Stimulated activated CD4-positive, alpha-beta T cell treated with anti-CD3 and anti-CD28 coated beads, Interleukin-4, amount 100 ng/mL, for 24 hours (primary cell): Measurements from ENCODE around the gene ARFGAP1.
"Not testable (repeated sequence)": the region's sequence is repeated elsewhere in the genome, so short reads cannot be mapped to it uniquely, and the experiment has no call there.

ENCODE experiments used
- DNase-seq: peaks from one replicate; pipeline ENCODE4 v3.0.0-alpha.2; 2020

ARFGAP1 gene

DNA sequence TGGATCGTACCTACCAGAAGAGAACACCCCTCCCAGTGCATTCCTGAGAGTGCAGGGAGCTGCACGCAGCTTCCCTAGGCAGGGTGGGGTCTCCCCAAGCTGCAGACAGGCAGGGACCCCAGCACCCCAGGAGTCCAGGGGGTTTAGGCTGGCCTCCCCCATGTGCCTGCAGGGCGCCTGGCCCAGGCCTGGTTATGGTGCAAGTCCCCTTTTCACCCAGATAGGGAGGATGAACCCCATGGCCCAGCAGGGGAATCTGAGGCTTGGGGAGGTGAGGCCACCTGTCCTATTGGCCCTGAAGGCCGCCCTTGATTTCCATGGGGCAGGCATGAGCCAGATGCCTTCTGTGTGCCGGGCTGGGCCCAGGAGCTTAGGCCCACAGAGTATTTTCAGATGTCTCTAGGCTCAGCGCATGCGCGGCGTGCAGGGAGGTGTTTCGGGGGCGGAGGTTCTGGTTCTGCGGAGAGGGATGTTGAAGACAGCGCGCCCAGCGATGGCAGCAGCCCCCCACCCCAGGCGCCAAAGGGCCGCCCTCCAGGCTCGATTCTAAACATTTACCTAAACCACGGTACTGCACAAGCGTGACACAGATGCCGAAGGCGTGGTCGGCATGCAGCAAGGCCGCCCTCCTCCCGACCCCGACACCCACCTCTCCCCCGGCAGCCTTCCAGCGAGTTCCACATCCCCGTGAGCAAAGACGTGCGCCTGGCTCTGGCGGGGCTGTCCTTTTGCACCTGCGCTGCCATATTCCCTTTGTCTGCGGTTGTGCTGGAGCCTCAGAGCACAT lies 49.7 kb downstream of the ARFGAP1 start:
- no peak for DNase-seq

DNA sequence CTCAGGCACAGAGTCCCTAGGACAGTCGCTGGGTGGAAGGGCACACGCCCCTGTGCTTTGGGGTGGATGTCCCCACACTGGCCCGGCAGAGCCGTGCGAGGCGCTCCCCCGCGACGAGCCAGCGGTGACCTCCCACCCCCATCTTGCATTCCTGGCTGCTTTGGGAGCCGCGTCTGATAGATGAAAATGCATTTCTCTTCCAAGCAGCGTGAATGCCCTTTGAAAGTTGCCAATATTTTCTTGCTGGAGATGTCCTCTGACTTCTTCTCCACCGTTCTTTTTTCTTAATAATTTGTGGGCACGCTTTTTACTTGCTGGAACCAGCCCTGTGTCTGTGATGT lies 50.3 kb downstream of the ARFGAP1 start:
- no peak for DNase-seq

DNA sequence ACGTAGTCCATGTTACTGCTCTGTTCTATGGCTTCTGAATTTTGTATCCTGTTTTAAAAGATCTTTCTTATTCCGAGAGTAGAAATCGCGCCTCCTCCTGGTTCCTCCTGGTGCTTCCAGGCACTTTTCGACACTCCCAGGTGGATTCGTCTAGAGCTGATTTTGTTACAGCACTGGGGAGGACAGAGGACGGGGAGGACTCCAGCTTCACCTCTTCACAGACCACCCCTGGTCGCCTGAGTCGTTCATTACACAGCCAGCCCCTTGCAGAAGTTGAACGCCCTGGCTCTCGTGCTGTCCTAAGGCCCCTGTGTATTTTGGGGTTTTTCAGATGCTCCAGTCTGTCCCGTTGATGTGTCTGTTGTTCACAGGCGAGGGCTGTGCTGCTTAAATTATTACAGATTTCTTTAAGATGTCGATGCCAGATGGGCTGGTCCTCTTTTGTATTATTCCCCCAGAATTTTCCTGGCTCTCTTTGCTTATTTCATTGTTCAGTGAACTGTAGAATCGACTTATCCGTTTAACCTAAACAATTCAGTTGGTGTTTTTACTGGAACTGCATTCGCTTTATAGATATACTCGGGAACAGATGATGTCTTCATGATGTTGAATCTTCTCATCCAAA lies 50.9 kb downstream of the ARFGAP1 start:
- no peak for DNase-seq

DNA sequence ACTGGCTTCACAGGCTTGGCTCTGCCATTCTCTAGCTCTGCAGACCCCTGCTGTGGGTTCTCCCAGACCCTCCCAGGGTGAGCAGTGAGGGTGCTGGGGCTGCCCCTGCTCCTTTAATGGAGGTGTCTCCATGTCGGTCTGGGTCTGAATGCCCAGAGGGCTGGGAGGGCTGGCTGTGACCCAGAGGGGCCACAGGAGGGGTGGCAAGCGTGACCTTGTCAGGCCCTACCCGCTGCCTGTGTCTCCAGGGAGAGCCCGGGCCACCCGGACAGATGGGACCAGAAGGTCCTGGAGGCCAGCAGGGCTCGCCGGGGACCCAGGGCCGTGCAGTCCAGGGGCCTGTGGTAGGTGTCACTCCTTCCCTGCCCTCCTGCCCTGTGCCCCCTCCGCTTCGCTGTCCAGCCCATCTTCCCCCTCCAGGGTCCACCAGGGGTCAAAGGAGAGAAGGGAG lies 52.4 kb downstream of the ARFGAP1 start:
- no peak for DNase-seq

DNA sequence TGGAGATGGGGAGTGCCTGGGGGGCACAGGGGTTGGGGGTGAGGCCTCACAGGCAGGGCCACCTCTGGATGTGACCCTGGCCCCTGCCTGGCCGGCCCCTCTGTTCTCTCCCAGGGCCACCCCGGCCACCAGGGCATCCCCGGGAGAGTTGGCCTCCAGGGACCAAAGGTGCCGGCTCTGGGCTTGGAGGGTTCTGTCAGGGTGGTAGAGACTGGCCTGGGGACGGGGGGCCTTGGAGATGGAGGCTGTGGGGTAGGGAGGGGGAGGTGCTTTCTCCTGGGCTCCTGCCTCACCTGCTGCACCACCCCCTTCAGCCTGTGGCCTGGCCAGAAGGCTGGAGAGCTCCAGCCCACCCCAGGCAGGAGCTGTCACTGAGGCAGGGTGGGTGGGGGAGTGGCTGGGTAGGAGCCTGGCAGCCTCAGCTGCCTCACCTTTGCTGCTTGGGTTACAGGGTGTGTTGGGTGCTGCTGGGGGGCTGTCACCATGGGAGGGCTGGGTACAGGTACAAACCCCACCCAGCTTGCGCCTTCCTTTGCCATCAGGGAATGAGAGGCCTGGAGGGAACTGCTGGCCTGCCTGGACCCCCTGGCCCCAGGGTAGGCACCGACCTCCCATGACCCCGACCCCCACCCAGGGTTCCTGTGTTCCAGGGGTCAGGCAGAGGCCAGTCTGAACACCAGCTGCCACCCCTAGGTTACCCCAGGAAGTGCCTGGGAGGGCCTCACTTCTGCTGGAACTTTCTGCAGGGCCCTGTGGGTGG lies 53.1 kb downstream of the ARFGAP1 start:
- DNase-seq: no peak

DNA sequence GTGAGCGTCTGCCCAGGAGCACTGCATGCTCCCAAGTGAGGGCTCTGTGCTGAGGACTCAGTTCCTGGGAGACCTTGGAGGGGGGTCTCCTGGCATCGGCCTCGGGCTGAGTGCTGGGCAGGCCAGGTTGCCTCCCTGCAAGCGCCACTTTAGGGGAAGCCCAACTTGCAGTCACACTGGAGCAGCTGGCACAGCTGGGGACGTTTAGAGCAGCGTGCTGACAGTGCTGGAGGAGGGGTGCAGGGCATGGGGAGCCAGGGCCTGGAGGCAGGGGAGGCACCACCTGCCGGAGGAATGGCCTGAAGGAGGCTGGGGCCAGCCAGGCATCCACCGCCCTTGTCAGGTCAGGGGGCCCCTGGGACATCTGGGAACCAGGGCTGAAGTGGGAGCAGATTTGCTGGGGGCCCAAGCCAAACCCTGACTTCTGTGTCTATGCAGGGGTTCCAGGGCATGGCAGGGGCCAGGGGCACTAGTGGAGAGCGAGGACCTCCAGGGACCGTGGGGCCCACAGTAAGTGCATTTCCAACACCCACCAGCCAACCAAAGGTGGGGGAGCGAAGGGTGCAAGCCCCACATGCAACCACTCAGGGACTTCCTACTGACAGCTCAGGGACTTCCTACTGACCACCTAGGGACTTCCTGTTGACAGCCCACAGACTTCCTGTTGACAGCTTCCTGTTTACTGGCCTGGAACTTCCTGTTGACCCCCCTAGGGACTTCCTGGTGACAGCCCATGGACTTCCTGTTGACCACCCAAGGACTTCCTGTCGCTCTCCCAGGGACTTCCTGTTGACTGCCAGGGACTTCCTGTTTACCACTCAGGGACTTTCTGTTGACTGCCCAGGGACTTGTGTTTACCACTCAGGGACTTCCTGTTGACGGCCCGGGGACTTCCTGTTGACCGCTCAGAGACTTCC lies 54.0 kb downstream of the ARFGAP1 start:
- DNase-seq: no peak

DNA sequence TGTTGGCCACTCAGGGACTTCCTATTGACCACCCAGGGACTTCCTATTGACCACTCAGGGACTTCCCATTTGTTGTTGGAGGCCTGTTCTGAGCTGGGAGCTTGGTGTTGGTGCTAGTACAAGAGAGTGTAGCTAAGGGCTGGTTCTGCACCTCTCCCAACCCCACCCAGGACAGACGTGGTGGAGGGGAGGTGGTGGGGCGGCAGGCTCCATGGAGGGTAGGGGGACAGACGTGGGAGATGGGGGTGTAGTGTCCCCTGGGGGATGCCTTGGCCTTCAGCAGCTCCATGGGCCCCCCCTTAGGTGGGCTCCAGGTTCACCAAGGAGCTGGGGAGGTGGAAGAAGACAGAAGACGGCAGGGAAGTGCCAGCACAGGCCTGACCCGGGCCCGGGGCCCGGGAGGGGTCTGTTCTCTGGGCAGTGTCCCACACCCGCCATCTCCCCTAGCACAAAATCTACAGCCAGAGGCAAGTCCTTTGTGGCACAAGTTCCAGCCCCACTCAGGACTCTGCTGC lies 54.7 kb downstream of the ARFGAP1 start:
- no peak for DNase-seq

DNA sequence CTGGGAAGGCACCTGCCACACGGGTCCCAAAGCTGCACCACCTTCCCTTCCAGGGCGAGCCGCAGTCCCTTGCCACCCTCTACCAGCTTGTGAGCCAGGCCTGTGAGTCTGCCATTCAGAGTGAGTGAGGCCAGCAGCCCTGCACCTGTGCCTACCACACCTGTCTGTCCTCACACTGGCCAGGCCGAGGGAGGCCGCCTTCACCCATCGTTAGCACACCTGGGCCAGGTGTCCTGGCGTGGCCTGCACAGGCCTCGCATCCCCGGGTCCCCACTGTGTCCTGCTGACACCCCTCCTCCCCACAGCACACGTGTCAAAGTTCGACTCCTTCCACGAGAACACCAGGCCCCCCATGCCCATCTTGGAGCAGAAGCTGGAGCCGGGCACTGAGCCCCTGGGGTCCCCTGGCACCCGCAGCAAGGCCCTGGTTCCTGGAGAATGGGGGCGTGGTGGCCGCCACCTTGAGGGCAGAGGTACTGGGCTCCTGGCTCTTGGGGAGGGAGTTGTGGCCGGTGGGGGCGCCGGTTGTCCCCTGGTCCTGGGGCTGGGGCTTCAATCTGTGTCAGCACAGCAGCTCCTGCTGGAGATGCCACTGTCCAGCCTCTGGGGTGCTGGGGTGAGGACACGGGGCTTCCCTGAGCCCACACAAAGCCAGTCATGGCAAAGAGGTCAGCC lies 55.5 kb downstream of the ARFGAP1 start:
- DNase-seq: no peak

DNA sequence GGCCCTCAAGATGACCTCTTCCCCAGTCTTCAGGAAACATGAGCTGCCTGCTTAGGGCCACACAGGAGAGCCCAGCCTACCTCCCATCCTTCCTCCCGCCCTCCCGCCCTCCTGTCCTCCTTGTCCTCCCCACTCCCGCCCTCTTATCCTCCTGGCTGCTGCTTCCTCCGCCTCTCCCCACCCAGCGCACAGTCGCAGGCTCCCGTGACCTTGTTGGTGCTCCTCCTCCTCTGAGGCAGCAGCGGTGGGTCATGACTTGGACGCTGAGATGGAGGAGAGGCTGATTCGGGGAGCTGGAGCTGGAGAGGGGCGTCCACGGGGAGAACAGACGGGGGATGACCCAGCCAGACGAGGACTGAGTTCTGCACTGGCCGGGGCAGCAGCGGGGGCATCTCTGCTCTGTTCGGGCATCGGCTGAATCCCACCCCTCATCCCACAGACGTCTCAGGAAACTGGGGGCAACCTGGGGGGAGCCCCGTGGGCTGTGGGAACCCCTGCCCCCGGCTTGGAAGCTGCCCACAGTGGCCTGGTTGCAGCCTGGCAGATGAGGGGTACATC lies 56.2 kb downstream of the ARFGAP1 start:
- no peak for DNase-seq

DNA sequence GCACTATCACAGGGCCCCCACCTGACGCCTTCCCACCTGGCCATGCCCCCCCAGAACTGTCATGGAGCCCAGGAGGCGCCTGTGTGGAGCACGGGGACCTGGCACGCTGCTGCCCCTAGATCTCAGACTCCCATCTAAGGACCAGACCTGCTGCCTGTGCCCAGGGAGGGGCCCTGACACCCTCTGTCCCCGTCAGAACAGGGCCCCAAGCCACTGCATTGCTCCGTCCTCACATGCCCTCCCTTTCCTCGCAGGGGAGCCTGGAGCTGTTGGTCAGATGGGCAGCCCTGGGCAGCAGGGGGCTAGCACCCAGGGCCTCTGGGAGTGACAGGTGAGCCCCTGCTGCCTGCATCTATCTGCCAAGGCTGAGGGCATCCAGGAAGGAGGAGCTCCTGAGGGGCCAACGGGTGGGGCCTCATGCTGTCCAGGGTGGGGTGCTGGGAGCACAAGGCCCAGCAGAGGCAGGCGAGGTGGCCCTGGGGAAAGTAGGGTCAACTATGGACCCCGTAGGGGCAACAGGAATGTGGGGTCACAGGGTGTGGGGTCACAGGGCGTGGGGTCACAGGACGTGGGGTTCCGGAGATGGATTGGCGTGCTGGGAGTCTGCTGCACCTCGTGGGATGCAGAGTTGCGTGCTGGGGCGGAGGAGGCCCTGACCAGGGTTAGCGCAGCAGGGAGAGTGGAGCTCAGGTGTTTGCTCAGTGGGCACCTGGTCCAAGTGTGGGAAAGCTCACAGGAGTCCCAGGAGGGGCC lies 56.9 kb downstream of the ARFGAP1 start:
- no peak for DNase-seq

DNA sequence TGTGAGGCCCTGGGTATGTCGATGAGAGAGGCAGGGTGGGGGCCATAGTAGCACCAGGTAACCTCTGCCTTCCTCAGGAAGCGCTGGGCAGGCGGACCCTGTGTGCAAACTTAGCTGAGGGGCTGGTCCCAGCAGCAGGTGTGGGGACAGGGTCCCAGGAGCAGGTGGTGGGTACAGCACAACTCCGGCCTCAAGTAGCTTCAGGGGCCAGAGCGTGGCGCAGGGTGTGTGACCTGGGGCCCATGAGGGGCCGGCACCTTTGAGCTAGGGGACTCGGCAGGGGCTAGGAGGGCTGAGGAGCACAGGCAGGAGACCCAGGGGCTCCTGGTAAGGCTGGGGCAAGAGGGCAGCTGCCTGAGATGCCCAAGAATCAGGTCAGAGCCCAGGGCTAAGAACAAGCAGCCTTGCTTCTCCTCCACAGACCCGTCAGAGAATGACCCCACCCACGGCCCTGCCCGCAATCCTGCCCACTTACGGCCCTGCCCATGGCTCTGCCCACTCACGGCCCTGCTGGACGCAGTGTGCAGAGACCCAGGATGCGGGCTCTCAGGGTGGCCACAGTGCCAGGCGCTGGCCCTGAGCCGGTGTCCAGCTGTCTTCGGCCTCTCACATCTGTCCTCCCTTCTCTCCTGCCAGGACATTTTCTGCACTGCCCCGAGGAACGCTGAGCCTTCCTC lies 57.6 kb downstream of the ARFGAP1 start:
- no peak for DNase-seq

DNA sequence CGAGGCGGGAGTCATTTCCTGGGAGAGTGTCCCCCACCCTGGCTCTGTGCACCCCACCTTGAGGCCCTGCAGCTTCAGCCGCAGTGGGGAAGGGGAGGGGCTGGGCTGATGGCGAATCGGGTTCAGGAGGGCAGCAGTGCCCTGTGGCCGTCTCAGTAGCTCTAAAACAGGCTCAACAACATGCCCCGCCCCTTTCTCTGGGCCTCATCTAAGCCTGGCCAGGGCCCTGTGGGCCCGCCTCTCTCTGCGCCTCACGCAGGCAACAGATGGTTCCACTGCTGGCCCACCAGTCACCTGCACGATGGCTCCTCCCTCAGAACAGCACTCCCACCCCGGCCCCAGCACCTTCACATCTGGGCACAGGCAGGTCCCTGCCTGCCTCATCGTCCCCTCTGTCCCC lies 58.3 kb downstream of the ARFGAP1 start:
- no peak for DNase-seq

DNA sequence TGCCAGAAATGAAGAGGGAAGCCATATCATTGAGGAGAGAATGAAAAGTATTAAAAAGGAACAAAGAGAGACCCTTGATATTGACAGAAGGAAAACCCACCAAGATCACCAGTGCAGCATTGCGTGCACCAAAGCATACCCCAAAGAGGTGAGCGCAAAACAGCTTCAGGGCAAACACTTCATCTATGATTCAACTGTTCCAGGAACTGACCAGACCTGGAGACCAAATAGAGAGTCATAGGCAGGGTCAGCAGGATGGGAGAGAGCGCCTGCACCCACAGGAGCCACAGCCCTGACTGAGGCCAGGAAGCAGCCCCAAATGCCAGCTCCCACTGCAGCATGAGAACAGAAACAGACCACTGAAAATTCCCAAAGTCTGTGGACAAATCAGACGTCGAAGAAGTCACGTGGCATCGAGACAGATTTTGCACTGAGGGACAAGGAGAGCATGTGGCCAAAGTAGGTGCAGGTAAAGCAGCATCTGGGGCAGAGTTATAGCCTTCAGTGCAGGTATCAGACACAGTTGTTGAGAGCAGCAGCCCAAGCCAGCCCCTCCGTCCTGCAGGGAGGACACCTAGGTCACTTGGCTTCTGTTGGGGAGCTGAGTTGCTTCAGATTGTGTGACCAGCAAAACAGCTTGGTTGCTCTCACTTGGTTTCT lies 59.3 kb downstream of the ARFGAP1 start:
- no peak for DNase-seq

DNA sequence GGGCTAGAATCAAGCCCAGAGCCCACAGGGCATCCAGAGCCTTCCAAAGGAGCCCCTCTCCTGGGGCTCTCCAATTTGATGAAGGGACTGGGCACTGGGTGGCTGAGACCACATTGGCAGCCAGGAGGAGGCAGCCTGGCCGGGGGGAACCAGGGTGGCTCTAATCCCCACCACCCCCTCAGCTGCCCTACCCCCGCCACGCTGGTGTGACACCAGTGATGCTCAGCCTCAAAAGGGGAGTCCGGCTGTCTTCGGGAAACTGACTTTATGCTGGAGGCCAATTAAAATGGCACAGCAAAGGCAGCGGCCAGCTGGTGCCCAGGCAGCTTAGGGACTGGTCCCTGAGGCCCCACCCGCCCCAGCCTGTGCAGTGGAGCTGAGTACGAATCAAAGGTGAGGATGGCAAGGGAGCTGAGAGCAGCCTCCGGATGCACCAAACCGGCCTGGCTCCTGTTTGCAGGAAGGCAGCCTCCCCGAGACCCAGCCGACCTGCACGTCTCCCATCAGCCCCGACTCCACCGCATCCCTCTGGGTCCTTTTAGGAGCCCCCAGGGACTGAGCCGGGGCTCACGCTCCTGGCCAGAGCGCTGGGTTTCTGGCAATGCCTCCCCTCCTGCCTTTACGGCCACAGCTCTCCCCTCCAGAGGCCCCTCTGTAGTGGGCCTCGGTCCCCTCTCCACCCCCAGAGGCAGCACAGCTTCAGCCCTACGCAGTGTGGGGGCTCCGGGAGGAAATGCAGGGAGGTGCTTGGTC lies 60.1 kb downstream of the ARFGAP1 start:
- DNase-seq: no peak

DNA sequence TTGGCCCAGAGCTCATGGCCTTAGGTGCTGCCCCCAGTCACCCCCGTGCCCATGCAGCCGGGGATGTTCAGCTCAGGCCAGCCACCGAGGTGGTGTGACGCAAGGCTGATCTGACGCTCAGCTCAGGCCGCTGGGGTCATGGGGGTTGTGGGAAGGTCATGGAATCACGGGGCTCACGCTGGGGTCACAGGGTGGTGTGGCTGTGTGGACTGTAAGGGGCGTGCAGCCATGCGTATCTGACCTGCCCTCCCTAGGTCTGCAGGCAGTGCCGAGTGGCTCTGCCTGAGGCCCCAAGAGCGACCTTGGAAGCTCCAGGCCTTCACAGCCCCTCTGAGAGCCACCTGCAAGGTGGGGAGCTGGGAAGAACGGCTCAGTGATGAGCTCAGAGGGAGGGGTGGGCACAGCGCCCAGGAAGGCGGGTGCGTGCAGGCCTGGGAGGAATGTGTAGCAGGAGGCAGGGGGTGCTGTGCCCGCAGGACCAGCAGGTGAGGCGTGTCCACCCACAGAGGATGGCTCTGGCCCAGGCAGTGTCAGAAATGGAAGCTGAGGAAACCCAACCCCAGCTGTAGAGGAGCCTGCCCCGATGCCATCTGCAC lies 60.7 kb downstream of the ARFGAP1 start:
- no peak for DNase-seq

DNA sequence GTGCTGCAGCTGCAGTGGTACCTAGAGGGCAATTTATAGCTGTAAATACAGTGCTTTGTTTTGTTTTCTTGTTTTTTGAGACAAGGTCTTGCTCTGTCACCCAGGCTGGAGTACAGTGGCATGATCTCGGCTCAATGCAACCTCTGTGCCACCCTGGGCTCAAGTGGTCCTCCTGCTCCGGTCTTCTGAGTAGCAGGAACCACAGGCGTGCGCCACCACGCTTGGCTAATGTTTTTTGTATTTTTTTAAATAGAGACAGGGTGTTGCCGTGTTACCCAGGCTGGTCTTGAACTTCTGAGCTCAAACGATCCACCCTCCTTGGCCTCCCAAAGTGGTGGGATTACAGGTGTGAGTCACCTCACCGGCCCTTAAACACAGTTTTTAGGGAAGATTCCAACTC lies 61.7 kb downstream of the ARFGAP1 start:
- DNase-seq: no peak

DNA sequence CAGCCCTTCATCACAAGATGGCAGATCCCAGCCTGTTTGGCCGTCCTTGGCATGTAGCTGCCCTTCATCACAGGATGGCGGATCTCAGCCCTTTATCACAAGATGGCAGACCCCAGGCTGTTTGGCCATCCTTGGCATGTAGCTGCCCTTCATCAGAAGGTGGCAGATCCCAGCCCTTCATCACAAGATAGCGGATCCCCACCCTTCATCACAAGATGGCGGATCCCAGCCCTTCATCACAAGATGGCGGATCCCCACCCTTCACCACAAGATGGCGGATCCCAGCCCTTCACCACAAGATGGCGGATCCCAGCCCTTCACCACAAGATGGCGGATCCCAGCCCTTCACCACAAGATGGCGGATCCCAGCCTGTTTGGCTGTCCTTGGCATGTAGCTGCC lies 62.4 kb downstream of the ARFGAP1 start:
- not testable (repeated sequence) for DNase-seq

DNA sequence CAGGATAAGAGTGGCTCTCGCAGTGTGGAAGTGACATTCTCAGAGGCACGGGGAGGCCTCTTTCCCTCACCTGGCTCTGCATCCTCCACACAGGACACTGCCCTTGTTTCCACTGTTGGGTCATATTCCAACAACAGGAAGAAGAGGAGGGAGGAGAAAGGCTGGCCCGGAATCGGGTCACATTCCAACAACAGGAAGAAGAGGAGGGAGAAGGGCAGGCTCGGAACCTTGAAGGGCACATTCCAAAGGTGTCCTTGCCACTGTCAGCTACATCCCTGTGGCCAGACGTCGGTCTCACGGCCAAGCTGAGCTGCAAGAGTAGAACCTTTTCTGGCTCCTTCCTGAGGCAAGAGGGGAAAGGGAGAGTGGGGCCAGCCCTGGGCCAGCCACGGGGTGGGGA lies 63.1 kb downstream of the ARFGAP1 start:
- DNase-seq: no peak
